Activated CD8-positive, alpha-beta memory T cell treated with anti-CD3 and anti-CD28 coated beads, Interleukin-2, amount 10 ng/mL, durations not matched to agents 7 days and 5 days (primary cell): ENCODE measurements around the gene POLD4. TPM values are rescaled to one million over a fixed set of nuclear protein-coding genes. Genes with fewer than 3 reads are reported as not detected.
"Not testable (repeated sequence)": the region's sequence is repeated elsewhere in the genome, so short reads cannot be mapped to it uniquely, and the experiment has no call there.

Experiments
- ATAC-seq: fragments of 150-1000 bp; cut with Tn5 transposase; one replicate; pipeline ENCODE4 v1.10.0; 2021; ENCODE audit warnings: moderate library complexity
- CTCF ChIA-PET: fragments of 350-600 bp; sonication (Branson Sonifier 250); formaldehyde crosslinking; loops from one replicate; lab custom pipeline; 2021; ENCODE audit warnings: antibody characterized with exemption; lab: Charles Lee
- DNase-seq: peaks from one replicate; pipeline ENCODE4 v3.0.0-alpha.2; 2020
- H3K27ac Mint-ChIP-seq: one replicate; pipeline ENCODE4 v1.8.0; 2021; ENCODE audit warnings: mild to moderate bottlenecking, mixed read lengths
- H3K27me3 Mint-ChIP-seq: one replicate; pipeline ENCODE4 v1.8.0; 2021; ENCODE audit warnings: mixed read lengths
- H3K36me3 Mint-ChIP-seq: one replicate; pipeline ENCODE4 v1.8.0; 2021; ENCODE audit warnings: mild to moderate bottlenecking, mixed read lengths
- H3K4me1 Mint-ChIP-seq: one replicate; pipeline ENCODE4 v1.8.0; 2021; ENCODE audit warnings: mixed read lengths
- H3K4me3 Mint-ChIP-seq: one replicate; pipeline ENCODE4 v1.8.0; 2021; ENCODE audit warnings: mild to moderate bottlenecking, moderate library complexity, mixed read lengths
- H3K9me3 Mint-ChIP-seq: one replicate; pipeline ENCODE4 v1.8.0; 2022; ENCODE audit warnings: low read depth, mixed read lengths
- total RNA-seq, 2 experiments: library from RNA; stranded (reverse); gene quantifications; one replicate each; pipeline ENCODE4 v1.2.3, GENCODE V29; 2021

The POLD4 gene
- total RNA-seq, 2 experiments from 2014 or later = 36.5 to 49.6 TPM

DNA sequence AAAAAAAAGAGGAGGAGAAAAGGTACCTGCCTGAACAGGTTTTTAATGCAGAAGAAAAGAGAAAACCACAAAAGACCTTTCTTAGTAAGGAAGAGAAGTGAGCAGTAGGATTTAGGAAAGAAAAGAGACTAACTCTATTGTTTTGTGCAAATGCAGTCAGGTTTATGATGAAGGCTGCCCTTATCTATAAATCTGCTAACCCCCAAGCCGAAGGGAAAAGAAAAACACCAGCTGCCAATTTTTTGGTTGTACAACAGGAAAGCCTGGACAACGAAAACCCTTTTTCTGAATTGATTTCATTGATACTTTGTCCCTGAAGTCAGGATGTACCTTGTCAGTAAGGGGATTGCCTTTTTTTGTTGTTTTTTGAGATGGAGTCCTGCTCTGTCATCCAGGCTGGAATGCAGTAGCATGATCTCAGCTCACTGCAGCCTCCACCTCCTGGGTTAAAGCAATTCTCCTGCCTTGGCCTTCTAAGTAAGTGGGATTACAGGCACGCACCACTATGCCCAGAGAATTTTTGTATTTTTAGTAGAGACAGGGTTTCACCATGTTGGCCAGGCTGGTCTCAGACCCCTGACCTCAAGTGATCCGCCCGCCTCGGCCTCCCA, 21.2 kb downstream of the POLD4 start:
- no peak overlapping the region for H3K4me3 Mint-ChIP-seq
- H3K27me3 Mint-ChIP-seq = no peaks in the 10 kb centered on the region
- no peaks in the 10 kb centered on the region for H3K4me1 Mint-ChIP-seq
- DNase-seq (no peak), ATAC-seq (no peak)
- no peak overlapping the region for H3K27ac Mint-ChIP-seq
- CTCF ChIA-PET = interaction anchor here (0.7 to 2.9 kb wide), 5 partner anchors 10 to 79 kb away, joined by 3 to 14 read pairs (median 7); no protein-coding TSS in a partner anchor
- H3K9me3 Mint-ChIP-seq = no peaks in the 10 kb centered on the region
- H3K36me3 Mint-ChIP-seq = no peaks in the 10 kb centered on the region

- H3K9me3 Mint-ChIP-seq = no peaks in the 10 kb centered on the region
- H3K27me3 Mint-ChIP-seq = peaks cover 3% of the 10 kb centered on the region
- H3K27ac Mint-ChIP-seq = no peak overlapping the region
- no peak overlapping the region for H3K4me3 Mint-ChIP-seq
- peaks cover 4% of the 10 kb centered on the region for H3K4me1 Mint-ChIP-seq
- no peak for DNase-seq
- CTCF ChIA-PET = interaction anchor here (0.7 to 11.0 kb wide), 5 partner anchors 31 to 60 kb away, joined by 3 to 153 read pairs (median 4); partner anchors contain the start of gene POLD4
- ATAC-seq = no peak
- H3K36me3 Mint-ChIP-seq = no peaks in the 10 kb centered on the region
Observed at GRCh38 chr11:67323526-67323925, 29.8 kb downstream of the POLD4 start.

- Mint-ChIP-seq H3K27ac (no peak overlapping the region), H3K36me3 (no peaks in the 10 kb centered on the region), H3K27me3 (peaks cover 9% of the 10 kb centered on the region), H3K9me3 (no peaks in the 10 kb centered on the region), H3K4me3 (no peak overlapping the region), H3K4me1 (peaks cover 10% of the 10 kb centered on the region)
- DNase-seq = no peak
- CTCF ChIA-PET = interaction anchor here (1.1 to 11.0 kb wide), 7 partner anchors 10 to 61 kb away, joined by 3 to 153 read pairs (median 7); partner anchors contain the start of gene POLD4
- ATAC-seq = no peak
Observed at GRCh38 chr11:67322049-67322448, 31.3 kb downstream of the POLD4 start.

- Mint-ChIP-seq H3K27me3 (peaks cover 9% of the 10 kb centered on the region), H3K9me3 (no peaks in the 10 kb centered on the region), H3K4me1 (peaks cover 13% of the 10 kb centered on the region), H3K36me3 (no peaks in the 10 kb centered on the region), H3K4me3 (no peak overlapping the region), H3K27ac (no peak overlapping the region)
- DNase-seq = no peak
- ATAC-seq = no peak
- CTCF ChIA-PET = interaction anchor here (1.8 to 11.0 kb wide), 6 partner anchors 11 to 61 kb away, joined by 7 to 153 read pairs (median 12); partner anchors contain the start of gene POLD4
Observed at GRCh38 chr11:67321313-67321871, 32.0 kb downstream of the POLD4 start.

DNA sequence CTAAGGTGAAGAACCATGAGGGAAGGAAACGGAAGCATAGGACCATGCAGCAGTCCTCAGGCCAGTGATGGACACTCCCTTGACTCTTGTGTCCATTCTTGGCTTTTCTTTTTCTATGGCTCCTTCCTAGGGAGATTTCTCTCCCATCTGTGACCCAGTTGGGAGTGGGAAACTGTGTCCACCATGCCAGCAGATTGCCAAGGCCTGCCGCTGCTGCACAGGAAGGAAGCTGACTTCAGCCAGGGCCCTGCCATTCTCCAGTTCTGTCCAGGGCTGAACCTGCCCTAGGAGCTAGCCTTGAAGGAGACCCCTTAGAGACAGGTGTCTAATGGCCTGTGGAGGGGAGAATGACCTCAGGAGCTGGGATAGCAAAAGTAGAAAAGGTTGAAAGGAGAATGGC, 32.7 kb downstream of the POLD4 start:
- ATAC-seq (no peak), DNase-seq (no peak)
- peaks cover 13% of the 10 kb centered on the region for H3K4me1 Mint-ChIP-seq
- no peaks in the 10 kb centered on the region for H3K36me3 Mint-ChIP-seq
- peaks cover 9% of the 10 kb centered on the region for H3K27me3 Mint-ChIP-seq
- CTCF ChIA-PET = interaction anchor here (1.7 to 11.0 kb wide), 8 partner anchors 11 to 62 kb away, joined by 4 to 153 read pairs (median 12); partner anchors contain the start of gene POLD4
- no peaks in the 10 kb centered on the region for H3K9me3 Mint-ChIP-seq
- H3K27ac Mint-ChIP-seq = no peak overlapping the region
- H3K4me3 Mint-ChIP-seq = no peak overlapping the region

- DNase-seq = no peak
- peaks cover 13% of the 10 kb centered on the region for H3K4me1 Mint-ChIP-seq
- no peak for ATAC-seq
- H3K27me3 Mint-ChIP-seq = peaks cover 9% of the 10 kb centered on the region
- H3K9me3 Mint-ChIP-seq = no peaks in the 10 kb centered on the region
- no peaks in the 10 kb centered on the region for H3K36me3 Mint-ChIP-seq
- CTCF ChIA-PET = interaction anchor here (0.6 to 11.0 kb wide), 8 partner anchors 15 to 63 kb away, joined by 3 to 153 read pairs (median 5); partner anchors contain the start of genes GRK2 and POLD4
- H3K4me3 Mint-ChIP-seq = no peak overlapping the region
- H3K27ac Mint-ChIP-seq = no peak overlapping the region
Observed at GRCh38 chr11:67320011-67320410, 33.3 kb downstream of the POLD4 start.

GRCh38 chr11:67318876-67319275, 34.5 kb downstream of the POLD4 start:
- not testable (repeated sequence) for H3K36me3 Mint-ChIP-seq, ATAC-seq, DNase-seq, H3K27me3 Mint-ChIP-seq, H3K27ac Mint-ChIP-seq, H3K9me3 Mint-ChIP-seq
- peaks cover 13% of the 10 kb centered on the region for H3K4me1 Mint-ChIP-seq
- CTCF ChIA-PET = interaction anchor here (0.8 to 11.0 kb wide), 12 partner anchors 16 to 65 kb away, joined by 3 to 153 read pairs (median 13); partner anchors contain the start of genes ANKRD13D, GRK2 and POLD4
- H3K4me3 Mint-ChIP-seq = peak overlapping the region; percentile 90

DNA sequence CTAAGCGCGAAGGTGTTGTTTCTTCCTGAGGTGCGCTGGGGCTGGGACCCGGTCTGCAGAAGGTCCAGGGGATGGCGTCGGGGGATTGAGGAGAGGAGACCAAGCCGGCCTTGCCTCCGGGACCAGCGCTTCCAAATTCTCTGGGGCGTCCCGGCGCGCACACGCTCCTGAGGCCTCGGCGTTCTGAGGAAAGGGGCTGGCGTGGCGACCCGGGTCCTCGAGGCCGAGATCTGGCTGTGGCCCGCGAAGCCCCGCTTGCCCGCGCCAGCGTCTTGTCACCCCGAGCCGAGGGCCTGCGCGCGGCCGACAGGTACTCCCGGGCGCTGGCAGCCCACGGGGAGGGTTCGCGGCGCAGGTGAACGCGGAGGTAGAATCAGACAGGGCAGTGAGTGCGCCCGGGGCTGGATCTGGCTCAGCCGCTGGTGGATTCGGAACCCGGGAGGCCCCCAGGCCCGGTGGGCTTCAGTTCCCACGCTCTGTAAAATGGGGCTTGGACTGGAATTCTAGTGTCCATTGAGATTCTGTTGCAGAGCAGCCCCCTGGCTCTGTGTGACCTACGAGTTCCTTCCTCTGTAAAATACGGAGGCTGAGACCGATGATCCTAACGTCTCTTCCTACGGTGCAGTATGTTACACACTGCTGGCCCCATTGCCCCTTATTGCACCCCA, 35.3 kb downstream of the POLD4 start:
- peaks cover 9% of the 10 kb centered on the region for H3K27me3 Mint-ChIP-seq
- peaks cover 20% of the 10 kb centered on the region for H3K4me1 Mint-ChIP-seq
- DNase-seq (no peak), ATAC-seq (peak; percentile 18)
- no peaks in the 10 kb centered on the region for H3K36me3 Mint-ChIP-seq
- CTCF ChIA-PET = interaction anchor here (0.6 to 11.0 kb wide), 37 partner anchors 8 to 236 kb away, joined by 3 to 153 read pairs (median 5); partner anchors contain the start of genes ANKRD13D, CLCF1, GRK2 and KDM2A
- no peaks in the 10 kb centered on the region for H3K9me3 Mint-ChIP-seq
- peak overlapping the region; percentile 98 for H3K27ac Mint-ChIP-seq
- peak overlapping the region; percentile 90 for H3K4me3 Mint-ChIP-seq

DNA sequence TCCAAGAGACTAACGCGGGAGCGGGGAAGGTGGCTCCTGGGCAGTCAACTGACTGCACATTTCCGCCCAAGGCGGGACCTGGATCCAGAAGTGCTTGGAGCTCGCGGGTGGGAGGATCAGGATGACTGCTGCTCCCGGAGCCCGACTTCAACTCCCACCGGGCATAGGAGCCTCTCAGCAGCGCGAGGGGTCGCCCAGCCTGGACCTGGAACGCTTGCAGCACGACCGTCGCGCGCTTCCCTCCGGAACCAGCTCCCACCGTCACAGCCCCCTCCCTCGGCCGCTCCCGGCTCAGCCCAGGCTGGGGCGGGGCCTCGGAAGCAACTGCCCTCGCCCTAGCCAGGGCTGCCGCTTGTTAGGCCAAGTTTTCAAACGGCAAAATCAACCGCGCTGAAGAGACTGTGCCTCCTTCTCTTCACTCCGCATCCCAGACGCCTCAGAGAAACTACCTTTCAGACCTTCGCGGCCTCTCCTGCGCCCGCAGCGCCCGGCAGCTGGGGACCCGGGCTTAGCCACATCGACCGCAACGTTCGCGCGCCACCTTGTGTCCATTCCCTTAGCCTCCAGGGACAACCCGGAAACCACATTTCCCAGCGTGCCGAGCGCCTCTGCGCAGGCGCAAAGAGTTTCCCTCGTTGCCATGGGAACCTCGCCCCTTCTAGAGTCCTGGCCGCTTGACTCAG, 36.0 kb downstream of the POLD4 start:
- H3K9me3 Mint-ChIP-seq = no peaks in the 10 kb centered on the region
- peaks cover 27% of the 10 kb centered on the region for H3K4me1 Mint-ChIP-seq
- peak; percentile 90 for ATAC-seq
- peak; percentile 99 for DNase-seq
- no peaks in the 10 kb centered on the region for H3K36me3 Mint-ChIP-seq
- H3K27ac Mint-ChIP-seq = peak overlapping the region; percentile 98
- peaks cover 9% of the 10 kb centered on the region for H3K27me3 Mint-ChIP-seq
- CTCF ChIA-PET = interaction anchor here (0.6 to 11.0 kb wide), 40 partner anchors 8 to 235 kb away, joined by 3 to 153 read pairs (median 5); partner anchors contain the start of genes ANKRD13D, CLCF1, GRK2 and KDM2A
- peak overlapping the region; percentile 90 for H3K4me3 Mint-ChIP-seq

- no peaks in the 10 kb centered on the region for H3K36me3 Mint-ChIP-seq
- no peaks in the 10 kb centered on the region for H3K9me3 Mint-ChIP-seq
- no peak for ATAC-seq
Observed at GRCh38 chr11:67316882-67317204, 36.5 kb downstream of the POLD4 start.

GRCh38 chr11:67315325-67315909, 37.9 kb downstream of the POLD4 start:
- no peak overlapping the region for H3K27ac Mint-ChIP-seq
- CTCF ChIA-PET = interaction anchor here (1.2 to 11.0 kb wide), 7 partner anchors 13 to 66 kb away, joined by 3 to 153 read pairs (median 29); partner anchors contain the start of gene GRK2

More at GRCh38 chr11:67316882-67317204, 36.5 kb downstream of the POLD4 start:
- peak overlapping the region; percentile 90 for H3K4me3 Mint-ChIP-seq
- H3K27ac Mint-ChIP-seq = peak overlapping the region; percentile 98
- peaks cover 29% of the 10 kb centered on the region for H3K4me1 Mint-ChIP-seq
- peaks cover 9% of the 10 kb centered on the region for H3K27me3 Mint-ChIP-seq
- no peak for DNase-seq
- CTCF ChIA-PET = interaction anchor here (0.7 to 11.0 kb wide), 33 partner anchors 8 to 234 kb away, joined by 3 to 153 read pairs (median 5); partner anchors contain the start of genes ANKRD13D, CLCF1, GRK2 and KDM2A

GRCh38 chr11:67314218-67314617, 39.1 kb downstream of the POLD4 start:
- peaks cover 32% of the 10 kb centered on the region for H3K4me1 Mint-ChIP-seq
- CTCF ChIA-PET = interaction anchor here (0.8 to 11.0 kb wide), 6 partner anchors 11 to 67 kb away, joined by 3 to 153 read pairs (median 7); partner anchors contain the start of genes ANKRD13D and SSH3
- DNase-seq = no peak
- ATAC-seq = no peak
- H3K4me3 Mint-ChIP-seq = no peak overlapping the region
- H3K36me3 Mint-ChIP-seq = no peaks in the 10 kb centered on the region
- H3K27me3 Mint-ChIP-seq = peaks cover 9% of the 10 kb centered on the region
- H3K27ac Mint-ChIP-seq = no peak overlapping the region
- H3K9me3 Mint-ChIP-seq = no peaks in the 10 kb centered on the region

More at GRCh38 chr11:67315325-67315909, 37.9 kb downstream of the POLD4 start:
- Mint-ChIP-seq H3K4me3 (no peak overlapping the region), H3K4me1 (peaks cover 32% of the 10 kb centered on the region), H3K27me3 (peaks cover 9% of the 10 kb centered on the region), H3K9me3 (no peaks in the 10 kb centered on the region), H3K36me3 (no peaks in the 10 kb centered on the region)
- DNase-seq = no peak
- ATAC-seq = no peak
